Activated CD4-positive, alpha-beta T cell treated with anti-CD3 and anti-CD28 coated beads for 24 hours (primary cell): Measurements from ENCODE around the gene CNN2.
A peak's percentile ranks its signal among the peaks of the same experiment; 100 is the strongest.
"Not testable (repeated sequence)": the region's sequence is repeated elsewhere in the genome, so short reads cannot be mapped to it uniquely, and the experiment has no call there.

Experiments used
- DNase-seq, 2 donors: peaks; one replicate each; pipeline ENCODE4 v3.0.0-alpha.2; 2020; ENCODE audit warnings: low read depth in 2 of 2

Gene CNN2

DNA sequence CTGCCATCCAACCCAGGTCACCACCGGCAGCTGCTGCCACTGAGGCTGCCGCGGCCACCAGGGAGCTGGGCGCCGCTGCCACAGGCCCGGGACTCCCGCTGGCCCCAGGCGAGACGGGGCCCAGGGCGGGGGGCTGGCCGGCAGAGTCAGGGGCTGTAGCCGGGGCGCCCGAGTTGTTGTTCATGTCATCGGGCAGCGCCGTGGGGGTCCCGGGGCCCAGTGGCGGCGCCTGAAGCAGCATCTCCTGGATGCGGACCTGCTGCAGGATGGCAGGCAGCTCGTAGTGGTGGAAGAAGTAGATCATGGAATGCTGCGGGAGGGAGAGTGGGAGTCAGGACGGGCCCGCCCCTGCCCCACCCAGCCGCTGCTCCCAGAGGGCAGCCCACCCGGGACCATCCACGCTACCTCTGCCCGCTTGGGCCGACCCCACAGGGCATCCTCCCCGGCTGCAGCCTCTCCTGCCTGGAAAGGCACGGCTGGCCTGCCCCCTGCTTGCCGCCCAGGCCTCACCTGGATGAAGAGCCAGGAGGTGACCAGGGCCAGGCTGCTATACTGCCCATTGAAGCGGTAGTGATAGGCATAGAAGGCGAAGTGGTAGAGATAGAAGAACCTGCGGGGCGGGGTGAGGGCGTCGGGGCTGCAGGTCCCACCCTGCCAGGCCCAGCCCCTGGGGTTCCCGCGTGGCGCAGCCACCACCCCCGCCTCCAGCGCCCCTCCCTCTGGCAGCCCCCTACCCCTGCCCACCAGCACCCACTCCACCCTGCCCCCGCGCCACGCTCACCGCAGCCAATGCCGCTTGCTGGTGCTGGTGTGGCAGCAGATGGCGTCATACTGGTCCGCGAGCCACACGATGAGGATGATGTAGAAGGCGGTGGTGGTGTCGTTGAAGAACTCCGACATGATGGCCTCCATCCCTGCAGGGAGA is 15.6 kb upstream of the CNN2 start:
- DNase-seq = no peak

DNA sequence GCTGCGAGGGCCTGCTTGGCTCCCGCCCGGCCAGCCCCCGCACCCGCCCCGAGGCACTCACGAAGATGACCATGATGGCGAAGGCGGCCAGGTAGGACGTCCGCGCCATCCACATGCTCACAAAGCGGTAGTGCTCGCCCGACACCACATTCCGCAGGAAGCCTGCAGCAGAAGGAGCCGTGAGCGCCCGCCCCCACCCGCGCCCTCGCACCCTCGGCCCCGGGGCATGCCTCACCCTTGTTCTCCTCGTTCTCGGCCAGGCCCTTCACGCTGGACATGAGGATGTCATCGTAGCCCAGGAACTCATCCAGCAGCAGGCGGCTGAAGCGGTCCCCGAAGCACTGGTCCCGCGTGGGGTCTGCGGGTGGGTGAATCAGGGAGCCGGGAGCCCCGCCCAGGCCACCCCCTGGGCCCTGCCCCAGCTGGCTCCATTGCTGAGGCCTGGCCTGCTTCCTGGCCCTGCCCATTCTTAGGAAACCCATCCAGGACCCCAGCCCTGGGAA is 14.5 kb upstream of the CNN2 start:
- no peak for DNase-seq

DNA sequence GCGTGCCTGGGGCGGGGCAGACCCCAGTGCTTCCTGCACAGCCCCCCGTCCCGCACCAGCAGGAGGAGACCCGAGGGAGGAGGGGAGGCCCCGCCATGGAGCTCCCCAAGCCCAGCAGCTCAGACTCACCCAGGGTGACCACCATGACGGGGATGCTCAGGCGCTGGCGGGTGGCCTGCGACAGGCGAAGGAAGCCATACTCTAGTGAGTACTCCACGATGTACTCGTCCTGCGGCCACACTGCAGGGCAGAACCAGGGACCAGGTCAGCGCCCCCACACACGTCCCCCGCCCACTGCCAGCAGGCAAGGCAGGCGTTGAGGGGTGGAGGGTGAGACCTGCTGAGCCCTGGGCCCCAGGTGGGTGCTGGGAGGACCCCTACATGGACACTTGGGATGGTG is 14.1 kb upstream of the CNN2 start:
- DNase-seq = no peak

DNA sequence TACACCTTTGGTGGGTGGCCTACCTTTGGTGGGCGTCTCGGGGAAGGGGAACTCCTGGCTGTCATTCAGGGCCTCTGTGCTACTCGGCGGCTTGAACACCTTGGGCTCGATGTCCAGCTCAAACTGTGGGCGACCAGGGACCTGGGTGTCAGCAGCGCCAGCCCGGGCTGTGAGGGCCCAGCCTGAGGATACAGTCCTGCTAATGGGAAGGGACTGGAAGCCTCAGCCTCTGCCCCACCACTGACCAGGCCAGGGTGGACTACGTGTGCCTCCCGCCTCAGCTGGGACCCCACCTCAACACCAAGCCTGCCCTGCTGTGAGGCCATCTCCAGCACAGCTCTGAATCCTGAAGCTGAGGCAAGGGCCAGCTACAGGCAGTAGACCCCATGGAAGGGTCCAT is 13.2 kb upstream of the CNN2 start:
- no peak for DNase-seq

DNA sequence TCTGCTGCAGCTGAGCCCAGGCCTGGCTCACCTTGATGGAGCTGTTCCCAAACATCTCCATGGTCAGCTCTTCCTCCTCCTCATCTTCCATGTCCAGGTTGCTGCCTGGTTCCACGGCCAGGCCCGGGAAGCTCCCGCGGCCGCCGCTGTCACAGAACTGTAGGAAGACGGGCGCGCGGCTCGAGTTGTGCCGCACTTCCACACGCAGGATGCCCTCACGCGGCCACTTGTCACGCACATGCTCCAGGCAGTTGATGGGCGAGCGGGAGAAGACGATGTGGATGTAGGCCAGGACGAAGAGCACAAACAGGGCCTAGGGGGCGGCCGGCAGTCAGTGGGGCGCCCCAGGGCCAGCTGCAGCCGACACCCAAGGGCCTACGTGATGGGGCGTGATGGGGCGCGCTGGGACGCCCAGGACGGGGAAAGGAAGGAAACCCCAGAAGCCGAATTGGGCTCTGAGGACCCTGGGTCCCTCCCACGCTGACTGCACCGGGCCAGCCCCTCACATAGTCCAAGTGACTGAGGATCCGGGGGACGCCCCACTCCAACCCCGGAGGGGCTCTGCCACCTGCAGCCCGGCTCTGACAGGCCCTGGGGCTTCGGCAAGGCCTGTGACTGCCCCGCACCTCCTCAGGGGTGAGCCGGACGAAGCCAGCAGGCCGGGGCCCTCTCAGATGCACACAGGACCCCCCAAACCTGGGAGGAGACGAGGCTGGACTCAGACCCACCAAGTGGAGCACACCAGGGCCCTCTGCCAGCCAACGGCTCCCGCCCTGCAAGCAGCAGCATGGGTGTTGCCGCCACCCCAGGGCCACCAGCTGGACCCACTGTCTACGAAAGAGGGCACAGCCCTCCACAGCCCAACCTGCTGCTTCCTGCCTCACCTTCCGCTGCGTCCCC is 12.0 kb upstream of the CNN2 start:
- no peak for DNase-seq

DNA sequence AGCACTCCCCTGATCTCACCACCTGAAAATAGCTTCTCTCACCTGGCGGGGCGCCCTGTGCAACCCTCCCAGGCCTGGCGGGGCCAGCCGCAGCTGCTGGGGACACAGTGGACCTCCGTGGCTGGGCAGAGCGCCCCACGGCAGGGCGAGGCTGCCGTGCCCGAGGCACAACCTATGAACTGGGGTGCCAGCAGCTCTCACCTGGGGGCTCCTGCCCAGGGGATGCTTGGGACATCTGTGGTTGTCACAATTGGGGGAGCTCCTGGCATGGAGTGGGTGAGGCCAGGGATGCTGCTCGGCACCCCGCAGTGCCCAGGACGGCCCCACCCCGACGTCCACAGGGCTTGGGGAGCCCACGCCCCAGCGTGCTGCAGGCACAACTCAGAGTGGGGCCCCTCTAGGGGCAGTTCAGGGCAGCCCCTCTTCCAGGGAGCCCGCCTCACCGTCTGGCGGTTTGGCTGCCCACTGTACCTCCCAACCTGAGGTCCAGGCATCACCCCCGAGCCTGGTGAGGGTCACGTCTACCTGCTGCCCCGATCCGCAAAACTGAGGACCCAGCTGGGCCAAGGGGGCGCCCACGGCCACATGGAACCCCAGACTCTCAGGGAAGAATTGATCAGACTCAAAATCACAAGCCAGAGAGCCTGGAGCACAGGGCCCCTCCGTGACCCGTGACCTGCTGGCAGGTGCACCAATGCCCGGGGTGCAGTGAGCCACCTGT is 11.2 kb upstream of the CNN2 start:
- no peak for DNase-seq

DNA sequence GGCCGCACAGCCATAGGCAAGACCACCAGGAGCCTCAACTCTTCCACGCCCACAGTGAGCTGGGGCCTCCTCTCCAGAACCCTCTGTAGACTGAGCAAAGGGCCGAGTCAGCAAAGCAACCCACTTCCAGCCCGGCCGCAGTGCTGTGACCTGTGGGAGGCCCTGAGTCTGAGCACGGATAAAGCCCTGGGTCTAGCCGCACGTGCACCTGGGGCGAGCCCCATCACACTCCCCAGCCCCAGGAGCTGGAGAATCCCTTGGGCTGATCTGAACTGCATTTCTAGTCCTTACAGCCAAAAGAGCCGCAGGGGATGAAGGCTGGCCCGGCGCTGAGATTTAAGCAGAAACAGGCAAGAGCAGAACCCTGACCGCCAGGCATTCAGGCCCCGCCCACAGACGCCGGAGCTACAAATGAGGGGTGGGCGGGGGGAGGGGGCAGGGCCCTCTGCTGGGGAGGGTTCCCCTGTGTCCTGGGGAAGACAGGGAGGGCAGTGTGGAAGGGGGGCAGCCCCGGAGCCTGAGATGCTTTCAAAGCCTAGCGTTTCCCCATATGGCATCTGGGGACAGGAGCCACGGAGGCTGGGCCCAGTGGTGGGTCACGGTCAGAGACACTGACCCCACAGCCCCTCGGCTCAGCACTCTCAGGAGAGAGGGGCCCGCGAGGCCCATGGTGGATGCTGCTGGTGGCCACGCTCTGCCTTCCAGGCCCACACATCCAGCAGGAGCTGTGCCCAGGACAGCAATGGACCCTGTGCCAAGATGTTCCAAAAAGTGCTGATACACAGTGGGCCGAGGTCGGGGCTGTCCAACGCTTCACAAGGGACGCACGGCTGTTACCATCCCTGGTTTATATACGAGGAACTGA is 10.4 kb upstream of the CNN2 start:
- no peak for DNase-seq

DNA sequence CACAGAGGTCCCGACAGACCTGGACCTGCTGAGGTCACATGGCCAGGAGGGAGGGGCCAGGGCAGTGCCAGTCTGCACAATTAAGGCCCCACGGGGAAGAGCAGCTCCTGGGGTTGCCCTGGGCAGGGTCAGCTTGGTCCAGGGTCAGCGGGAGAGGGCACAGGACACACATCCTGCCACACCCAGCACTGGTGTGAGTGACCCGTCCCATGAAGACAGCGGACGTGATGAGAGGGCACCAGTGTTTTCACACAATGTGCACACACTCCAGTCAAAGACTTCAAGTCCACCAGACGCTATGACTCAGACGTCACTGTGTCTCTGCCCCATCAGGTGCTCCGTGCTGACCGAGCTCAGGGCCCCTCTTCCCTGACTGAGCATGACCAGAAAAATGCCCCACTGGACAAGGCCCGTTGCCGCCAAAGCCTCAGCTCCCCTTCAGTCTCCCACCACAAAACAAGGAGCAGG is 9.7 kb upstream of the CNN2 start:
- no peak for DNase-seq

DNA sequence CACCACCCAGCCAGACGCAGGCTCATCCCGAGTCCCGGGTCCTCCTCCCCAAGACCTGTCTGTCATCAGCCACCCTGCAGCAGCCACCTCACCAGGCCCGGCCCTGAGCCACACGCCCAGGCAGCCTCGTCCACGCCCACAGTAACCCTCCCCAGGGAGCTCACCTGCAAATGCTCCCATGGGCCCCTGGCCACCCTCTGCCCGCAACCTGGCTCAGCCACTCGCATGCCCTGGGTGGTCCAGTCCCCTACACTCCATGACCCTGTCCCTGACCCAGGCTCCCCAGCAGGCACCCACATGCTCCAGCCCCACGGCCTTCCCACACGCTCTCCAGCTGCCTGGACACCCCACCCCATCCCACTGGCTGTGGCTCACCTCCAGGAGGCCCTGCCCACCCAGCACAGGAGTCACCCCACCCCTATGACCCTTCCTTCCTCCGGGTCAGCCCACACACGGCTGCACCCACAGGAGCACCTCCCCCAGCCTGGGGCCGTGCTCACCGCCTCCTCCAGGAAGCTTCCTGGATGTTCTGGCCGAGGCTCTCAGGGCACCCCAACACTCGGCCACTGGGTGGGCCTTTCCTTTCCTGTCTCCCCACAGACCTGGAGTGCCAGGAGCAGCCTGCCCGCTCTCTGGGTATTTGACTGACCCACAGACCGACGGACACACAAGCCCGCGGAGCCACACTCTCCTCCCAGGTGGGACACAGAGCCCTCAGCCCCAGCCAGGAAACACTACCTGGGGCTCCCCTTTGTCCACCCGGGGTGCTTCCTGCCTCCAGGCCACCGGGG is 9.1 kb upstream of the CNN2 start:
- DNase-seq = no peak

DNA sequence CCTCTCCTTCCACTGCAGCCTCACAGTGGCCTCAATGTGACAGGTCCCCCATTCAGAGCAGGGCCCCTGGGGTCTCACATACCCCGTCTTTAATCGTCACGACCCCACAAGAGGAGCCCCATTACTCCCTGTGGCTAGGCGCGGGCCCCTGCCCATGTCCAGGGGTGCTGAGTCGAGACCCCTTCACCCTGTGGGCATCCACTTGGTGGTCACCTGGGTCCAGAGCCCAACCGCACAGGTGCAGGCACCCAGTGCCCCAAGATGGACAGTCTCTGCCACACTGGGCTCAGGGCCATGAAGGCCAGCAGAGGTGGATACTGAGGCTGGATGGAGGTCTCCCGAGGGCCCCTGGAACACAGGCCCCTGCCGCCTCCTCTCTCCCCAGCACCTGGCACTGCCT is 8.5 kb upstream of the CNN2 start:
- DNase-seq = no peak

DNA sequence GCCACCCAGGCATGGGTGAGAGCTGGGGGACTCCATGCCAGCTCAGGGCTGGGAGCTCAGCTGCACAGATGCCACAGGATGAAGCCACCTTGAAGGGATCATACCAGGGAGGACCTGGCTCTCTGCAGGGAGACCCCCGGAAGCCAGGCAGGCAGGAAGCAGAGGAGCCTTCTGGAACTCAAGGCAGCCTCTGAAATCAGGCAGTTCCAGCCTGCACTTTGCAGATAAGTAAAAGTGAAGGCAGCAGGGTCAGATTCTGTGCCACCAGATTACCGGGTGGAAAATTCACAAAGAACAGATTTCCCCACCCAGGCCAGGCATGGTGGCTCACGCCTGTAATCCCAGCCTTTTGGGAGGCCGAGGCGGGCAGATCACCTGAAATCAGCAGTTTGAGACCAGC is 8.0 kb upstream of the CNN2 start:
- no peak for DNase-seq

DNA sequence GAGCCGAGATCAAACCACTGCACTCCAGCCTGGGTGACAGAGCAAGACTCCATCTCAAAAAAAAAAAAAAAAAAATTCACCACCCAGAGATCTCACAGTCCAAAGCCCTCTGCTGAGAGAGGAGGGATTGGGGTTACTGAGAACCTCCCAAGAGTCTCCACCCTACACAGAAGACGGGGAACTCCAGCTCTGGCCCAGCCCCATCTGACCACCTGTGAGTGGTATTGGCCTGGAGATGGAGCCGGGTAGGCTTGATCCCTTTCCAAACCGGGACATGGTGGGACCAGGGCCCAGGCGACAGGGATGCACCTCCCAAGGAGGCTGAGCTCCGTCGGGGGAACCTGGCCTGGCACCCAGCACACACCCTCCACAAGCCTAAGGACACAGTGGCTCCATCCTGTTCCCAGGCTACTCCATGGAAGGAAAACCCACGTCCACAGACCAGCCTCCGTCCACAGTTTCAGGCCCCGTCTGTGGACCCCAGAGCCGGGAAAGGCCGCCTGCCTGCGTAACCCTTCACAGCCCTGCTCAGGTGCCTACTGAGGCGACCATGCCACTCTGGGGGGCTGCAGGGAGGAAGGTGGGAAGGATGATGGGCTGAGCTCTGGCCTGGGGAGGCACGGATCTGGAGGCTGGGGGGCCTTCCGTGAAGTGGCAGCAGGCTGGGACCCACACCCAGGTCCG is 7.3 kb upstream of the CNN2 start:
- no peak for DNase-seq

DNA sequence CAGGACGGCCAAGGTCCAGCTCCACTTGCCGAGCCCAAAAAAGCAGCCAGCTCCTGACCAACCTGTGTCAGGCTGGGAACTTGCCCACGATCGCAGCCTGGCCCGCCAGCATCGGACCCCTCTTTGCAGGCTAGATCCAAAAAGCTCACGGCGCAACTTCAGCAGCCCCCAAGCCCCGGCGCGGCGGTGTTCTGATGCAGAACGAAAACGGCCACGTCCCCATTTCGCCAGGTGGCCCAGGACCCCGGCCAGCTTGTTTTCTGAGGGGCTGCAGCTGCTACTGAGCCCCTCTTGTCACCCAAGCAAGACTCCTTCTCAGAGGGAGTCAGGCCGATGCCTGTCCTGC is 6.8 kb upstream of the CNN2 start:
- no peak for DNase-seq

DNA sequence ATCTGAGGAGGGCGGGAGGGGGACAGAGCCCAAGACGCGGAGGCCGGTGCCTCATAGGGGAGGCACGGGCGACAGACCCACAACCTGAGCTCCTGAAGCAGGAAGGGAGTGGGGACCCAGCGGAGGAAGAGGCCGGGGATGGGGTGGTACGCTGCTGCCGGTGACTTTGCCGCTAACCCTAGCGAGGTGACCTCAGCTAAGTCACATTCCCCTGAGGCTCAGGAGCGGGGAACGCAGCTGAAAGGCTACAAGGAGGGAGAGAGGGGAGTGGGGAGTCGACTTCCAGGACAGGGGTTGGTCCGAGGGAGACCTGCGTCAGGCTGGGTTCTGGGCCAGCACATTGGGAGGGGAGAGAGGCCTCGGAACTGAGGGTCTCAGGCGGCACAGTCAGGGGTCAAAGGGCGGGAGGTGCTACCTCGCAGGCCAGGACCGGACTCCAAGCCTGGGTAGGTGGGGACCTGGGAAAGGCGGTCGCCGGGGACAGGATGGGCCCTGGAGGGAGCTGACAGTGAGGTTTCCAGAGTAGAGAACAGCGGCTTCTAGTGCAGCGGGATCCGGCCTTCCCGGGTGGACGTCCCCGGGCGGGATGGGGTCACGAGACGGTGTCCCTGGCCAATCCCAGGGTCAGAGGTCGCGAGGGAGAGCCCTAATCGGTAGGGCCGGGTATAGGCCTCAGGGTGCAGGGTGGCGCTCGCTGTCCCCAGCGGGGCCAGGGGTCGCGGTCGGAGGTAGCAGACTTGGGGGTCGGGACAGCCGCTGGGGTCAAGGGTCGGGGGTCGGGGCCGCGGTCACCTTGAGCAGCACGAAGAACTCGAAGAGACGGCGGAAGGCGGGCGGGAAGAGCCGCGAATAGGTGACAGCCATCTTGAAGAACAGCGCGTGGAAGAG is 6.2 kb upstream of the CNN2 start:
- no peak for DNase-seq

DNA sequence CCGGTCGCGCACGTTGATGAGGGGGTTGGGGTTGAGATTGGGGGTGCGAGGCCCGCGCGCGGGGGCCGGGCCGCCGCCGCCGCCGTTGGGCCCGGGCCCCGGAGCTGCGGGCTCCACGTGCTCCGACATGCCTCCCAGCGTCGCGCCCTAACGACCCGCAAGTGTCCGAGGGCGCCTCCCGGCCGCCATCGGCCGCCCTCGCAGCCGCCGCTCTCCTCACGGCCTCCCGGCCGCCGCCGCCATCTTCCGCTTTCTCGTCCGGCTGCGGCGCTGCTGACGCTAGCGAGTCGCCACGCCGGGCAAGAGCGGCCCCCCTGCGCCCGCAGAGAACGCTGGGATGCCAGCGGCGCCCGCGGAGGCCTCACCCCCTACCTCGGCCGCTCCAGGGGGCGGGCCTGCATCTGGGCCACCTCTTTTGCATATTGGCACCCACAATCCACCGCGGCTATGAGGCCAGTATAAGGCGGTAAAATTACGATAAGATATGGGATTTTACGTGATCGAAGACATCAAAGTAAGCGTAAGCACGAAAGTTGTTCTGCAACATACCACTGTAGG is 5.5 kb upstream of the CNN2 start, which contains the start of gene TMEM259:
TMEM259 (minus strand) TSS at position 256 of the 558 bp plus-strand sequence; CDS start at position 129, 127 bp downstream.
- peak; percentile 94 to 96 for DNase-seq

DNA sequence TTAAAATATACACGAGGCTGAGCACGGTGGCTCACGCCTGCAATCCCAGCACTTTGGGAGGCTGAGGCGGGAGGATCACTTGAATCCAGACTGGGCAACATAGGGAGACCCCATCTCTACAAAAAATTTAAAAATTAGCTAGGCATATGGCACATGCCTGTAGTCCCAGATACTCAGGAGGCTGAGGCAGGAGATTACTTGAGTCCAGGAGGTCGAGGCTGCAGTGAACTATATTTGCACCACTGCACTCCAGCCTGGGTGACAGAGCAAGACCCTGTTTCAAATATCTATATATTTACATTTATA is 2.6 kb upstream of the CNN2 start:
- DNase-seq = not testable (repeated sequence)

DNA sequence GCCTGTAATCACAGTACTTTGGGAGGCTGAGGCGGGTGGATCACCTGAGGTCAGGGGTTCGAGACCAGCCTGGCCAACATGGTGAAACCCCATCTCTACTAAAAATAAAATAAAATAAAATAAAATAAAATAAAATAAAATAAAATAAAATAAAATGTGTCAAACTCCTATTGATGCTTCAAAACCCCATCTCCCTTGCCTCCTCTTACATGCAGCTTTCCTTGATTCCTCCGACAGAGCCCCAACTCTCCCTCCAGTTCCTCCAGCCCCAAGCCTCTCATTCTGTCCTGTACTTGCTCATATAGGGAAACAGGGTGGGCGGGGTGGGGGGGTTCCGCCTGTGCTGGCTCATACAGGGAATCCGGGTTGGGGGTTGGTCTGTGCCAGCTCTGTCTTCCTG is 1.3 kb upstream of the CNN2 start:
- DNase-seq = not testable (repeated sequence)
